ENCODE data around the gene FGD3.

GRCh38 chr9:92986176-92987119 lies 39.1 kb downstream of the FGD3 start:
- TF ChIP-seq CTCF (conservative IDR thresholded peaks at IDR 0.05) (peak; percentile 68), EZH2 (IDR thresholded peaks at IDR 0.05; ENCODE audit: low read depth) (no peak)
